NCI-H510A (cell line): ENCODE measurements around the gene TMEM121B.

ENCODE experiments used
- DNase-seq: peaks from one replicate; lab custom pipeline; 2025; lab: John Stamatoyannopoulos, UW

The TMEM121B gene

DNA sequence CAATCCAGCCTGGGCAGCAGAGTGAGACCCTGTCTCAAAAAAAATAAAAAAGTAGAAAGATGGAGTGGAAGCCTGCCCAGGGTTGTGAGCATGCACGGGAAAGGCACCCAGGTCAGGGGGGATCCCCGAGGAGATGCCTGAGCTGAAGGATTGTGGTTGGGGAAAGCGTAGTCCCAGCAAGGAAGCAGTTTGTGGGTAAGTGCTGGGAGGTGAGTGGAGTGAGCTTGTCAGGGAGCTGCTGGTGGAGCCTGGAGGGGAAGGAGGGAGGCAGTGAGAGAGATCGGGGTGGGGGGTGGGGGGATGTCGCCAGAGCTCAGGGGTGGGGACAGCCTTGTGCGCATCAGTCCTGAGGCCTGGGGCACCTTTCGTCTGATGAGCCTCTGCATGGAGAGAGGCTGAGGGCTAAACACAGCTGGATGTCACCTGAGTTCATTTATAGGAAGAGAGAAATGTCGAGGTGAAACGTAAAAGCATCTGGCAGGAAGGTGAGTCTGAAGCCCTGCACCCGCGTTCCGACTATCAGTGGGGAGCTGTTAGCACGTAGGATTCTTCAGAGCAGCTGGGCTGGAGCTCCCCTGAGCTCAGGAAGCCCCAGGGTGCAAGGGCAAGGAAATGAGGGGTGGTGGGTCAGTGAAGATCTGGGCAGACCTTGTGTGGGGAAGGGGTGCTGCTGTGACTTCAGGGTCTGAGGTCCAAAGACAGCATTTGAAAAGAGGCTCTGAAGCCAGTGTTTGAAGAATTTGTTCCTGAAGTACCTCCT, 10.2 kb downstream of the TMEM121B start:
- no peak for DNase-seq

- no peak for DNase-seq
Observed at GRCh38 chr22:17109976-17110375, 11.2 kb downstream of the TMEM121B start.

GRCh38 chr22:17109113-17109865, 11.9 kb downstream of the TMEM121B start:
- no peak for DNase-seq

- no peak for DNase-seq
Observed at GRCh38 chr22:17108256-17109112, 12.7 kb downstream of the TMEM121B start.

GRCh38 chr22:17107547-17107810, 13.7 kb downstream of the TMEM121B start:
- no peak for DNase-seq

GRCh38 chr22:17106785-17107546, 14.2 kb downstream of the TMEM121B start:
- no peak for DNase-seq

DNA sequence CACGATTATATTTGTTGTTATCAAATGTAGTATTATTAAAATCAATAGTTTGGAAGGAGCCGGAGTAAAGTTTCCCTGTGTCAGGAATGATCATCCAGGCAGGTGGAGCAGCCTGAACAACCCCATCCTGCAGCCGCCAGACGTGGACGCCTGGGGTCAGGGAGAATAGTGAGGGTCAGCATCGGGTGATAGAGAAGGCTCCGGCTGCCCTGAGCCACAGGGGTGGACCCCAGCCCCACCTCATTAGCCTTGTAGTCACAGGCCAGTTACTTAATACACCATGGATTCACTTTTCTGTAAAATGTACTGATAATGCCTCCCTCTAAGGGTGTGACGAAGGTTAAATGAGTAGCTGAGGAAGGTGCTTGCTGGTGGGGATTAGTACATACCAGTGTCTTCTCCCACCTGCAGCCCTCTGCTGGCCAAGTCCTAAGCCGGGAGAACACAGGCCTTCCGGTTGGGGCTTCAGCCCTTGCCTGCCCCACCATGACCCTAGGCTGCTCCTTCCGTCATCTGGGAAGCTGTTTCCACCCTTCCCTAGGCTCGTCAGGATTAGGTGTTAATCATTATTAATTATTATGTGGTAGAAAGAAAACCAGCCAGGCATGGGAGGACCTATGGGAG, 14.9 kb downstream of the TMEM121B start:
- no peak for DNase-seq

DNA sequence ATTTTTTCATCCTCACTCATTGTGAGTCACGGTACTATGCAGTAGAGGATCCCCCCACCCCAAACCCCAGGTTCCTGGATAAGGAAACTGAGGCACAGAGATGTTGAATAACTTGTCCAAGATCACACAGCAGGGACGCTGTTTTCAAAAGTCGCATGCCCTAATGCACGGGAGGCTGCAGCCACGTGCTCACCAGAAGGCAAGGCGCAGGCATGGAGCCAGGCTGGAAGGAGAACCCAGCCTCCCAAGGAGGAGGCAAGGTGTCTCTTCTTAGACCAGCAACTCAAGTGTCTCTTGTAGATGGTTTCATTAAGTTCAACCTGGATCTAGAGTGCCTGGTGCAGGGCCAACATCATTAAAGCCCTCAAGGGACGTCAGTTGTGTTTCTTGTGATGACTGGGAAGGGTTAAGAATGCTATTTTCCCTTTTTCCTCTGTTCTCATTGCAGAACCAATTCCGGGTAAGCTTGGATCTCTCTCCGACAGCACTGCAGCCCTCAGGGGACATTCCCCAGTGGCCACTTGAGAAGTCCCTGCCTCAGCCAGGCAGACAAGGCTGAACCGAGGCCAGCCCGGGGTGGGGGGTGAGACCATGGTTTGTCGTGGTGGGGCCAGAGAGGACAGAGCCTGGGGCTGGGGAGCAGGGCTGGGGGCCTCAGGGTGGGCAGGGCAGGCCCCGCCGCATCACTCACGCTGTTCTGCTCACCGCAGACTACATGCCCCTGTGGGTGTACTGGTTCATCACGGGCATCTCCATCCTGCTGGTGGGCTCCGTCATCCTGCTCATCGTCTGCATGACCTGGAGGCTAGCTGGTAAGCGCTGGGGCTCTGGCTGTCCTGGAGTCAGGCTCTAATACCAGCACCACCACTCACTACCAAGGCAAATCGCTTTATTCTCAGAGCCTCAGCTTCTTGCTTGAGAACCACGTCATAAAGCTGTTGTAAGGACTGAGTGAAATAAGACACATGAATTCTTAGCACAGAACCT, 15.7 kb downstream of the TMEM121B start:
- DNase-seq, result no peak

DNA sequence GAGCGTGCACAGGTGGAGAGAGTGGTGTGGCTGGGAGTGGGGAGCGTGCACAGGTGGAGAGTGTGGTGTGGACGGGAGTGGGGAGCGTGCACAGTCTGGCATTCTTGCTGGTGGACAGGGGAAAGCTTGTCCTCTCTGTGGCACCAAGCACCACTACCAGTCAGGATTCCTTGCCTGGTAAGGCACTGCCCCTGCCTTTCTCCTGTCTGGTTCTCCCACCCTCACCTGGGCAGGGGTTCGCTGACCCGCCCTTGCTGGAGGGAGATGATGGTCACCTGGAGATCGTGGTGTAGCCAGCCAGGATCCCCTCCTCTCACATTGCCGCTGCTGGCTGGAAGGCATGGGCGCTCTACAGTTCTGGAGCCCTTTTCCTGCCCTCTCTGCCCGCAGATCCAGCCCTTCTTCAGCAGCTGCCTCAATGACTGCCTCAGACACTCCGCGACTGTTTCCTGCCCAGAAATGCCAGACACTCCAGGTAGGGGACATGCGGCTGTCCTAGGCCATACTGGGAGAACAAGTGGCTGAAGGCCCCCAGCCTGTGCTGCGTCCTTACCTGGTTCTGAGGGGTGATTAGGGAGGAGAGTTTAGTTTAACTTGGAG, 16.7 kb downstream of the TMEM121B start:
- no peak for DNase-seq

GRCh38 chr22:17103351-17103750, 17.8 kb downstream of the TMEM121B start:
- no peak for DNase-seq

GRCh38 chr22:17102297-17102667, 18.9 kb downstream of the TMEM121B start:
- DNase-seq, result no peak

- DNase-seq, result no peak
Observed at GRCh38 chr22:17101475-17102296, 19.5 kb downstream of the TMEM121B start.

GRCh38 chr22:17100621-17101020, 20.5 kb downstream of the TMEM121B start:
- no peak for DNase-seq

DNA sequence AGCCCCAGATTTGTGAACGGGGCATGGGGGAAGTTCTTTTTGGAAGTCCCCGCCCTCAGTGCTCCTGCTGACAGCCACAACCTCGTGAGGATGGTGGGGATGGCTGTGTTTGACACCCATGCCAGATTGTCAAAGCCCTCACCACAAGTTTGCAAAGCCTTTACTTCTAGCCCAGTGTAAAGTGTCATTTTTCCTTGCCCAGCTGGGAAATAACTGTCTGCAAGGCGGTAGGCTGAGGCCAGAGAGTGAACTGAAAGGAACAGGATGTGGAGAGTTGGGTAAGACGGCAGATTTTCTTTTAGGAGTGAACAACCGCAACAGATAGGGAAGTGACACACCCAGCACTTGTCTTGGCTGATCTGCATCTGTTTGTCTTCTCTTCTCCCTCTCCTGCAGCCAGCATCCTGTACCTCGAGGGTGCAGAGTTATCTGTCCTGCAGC, 22.8 kb downstream of the TMEM121B start:
- no peak for DNase-seq

DNA sequence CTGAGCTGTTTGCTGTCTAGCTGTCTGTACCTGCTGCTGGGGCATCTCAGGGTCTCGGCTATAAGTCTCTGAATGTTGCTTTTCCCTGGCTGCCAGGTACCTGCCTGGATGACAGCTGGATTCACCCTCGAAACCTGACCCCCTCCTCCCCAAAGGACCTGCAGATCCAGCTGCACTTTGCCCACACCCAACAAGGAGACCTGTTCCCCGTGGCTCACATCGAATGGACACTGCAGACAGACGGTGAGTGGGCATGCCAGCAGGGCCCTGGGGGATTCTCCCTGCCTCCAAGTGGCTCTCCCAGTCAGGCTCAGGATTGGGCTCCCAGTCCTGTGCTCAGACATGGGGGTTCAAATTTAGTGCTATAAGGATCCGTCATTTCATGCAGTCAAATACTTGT, 23.5 kb downstream of the TMEM121B start:
- no peak for DNase-seq

GRCh38 chr22:17097062-17097461, 24.1 kb downstream of the TMEM121B start:
- no peak for DNase-seq

DNA sequence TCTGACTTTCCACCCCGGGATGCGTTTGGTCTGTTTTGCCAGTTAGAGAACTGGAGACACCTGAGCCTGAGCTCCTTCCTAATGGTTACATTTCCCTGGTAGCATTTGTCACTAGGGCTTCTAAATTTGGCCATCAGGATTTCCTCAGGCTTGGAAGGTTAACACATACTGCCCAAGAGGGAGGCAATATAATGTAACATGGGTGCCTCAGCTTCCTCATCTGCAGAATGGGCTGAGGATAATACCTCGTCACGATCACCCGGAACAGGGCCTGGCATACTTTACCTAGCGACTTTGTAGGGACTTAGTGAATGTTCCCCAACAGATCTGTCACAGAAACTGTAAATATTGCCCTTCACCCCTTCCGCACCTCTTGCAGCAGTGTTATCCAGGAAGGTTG, 25.1 kb downstream of the TMEM121B start:
- DNase-seq, result no peak

- DNase-seq, result no peak
Observed at GRCh38 chr22:17095538-17095937, 25.6 kb downstream of the TMEM121B start.

DNA sequence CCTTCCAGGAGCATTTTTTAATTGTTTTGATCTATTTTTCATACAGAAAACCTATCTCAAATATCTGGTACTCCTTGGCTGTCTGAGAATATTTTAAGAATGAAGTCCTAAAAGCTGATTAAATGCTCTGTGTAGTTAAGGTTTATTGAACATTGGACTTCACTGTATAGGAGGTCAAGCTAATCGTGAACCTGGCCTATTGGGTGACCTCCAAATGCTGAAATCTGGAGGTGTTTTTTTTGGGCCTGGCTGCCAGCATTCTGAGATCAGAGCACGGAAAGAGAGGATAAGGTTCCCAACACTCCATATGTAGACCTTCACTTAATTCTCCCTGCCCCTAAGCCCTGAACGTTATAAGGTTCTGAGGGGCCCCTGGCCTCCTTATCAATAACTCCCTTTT, 28.1 kb downstream of the TMEM121B start:
- DNase-seq, result no peak
